Osteocyte (in vitro differentiated cells): ENCODE measurements around the gene RIBC1. TPM values are rescaled to one million over a fixed set of nuclear protein-coding genes. Genes with fewer than 3 reads are reported as not detected.

ENCODE experiments used
- DNase-seq: peaks from one replicate; pipeline ENCODE4 v3.0.0; 2021; ENCODE audit warnings: mixed read lengths; ENCODE audit not compliant: unreplicated experiment; ENCODE audit errors: extremely low spot score
- H3K27ac Mint-ChIP-seq: one replicate; pipeline ENCODE4 v1.8.0; 2021; ENCODE audit warnings: mild to moderate bottlenecking, mixed read lengths; ENCODE audit not compliant: unreplicated experiment
- H3K27me3 Mint-ChIP-seq: one replicate; pipeline ENCODE4 v1.8.0; 2021; ENCODE audit warnings: mixed read lengths; ENCODE audit not compliant: unreplicated experiment
- H3K36me3 Mint-ChIP-seq: one replicate; pipeline ENCODE4 v1.8.0; 2021; ENCODE audit warnings: mixed read lengths; ENCODE audit not compliant: unreplicated experiment
- H3K4me1 Mint-ChIP-seq: one replicate; pipeline ENCODE4 v1.8.0; 2021; ENCODE audit warnings: mixed read lengths; ENCODE audit not compliant: unreplicated experiment
- H3K4me3 Mint-ChIP-seq: one replicate; pipeline ENCODE4 v1.8.0; 2021; ENCODE audit warnings: mild to moderate bottlenecking, moderate library complexity, mixed read lengths; ENCODE audit not compliant: unreplicated experiment
- H3K9me3 Mint-ChIP-seq: one replicate; pipeline ENCODE4 v1.8.0; 2021; ENCODE audit warnings: mixed read lengths; ENCODE audit not compliant: unreplicated experiment
- CTCF ChIP-seq: fragments of 200-600 bp; sonication (generic); IDR thresholded peaks from 2 replicates; pipeline ENCODE4 v1.5.0; 2021; ENCODE audit warnings: antibody characterized with exemption, mild to moderate bottlenecking, moderate library complexity
- total RNA-seq: library from RNA; stranded (reverse); gene quantifications from 2 replicates; pipeline ENCODE4 v1.2.1, GENCODE V29; 2021

The RIBC1 gene
- total RNA-seq, 1 donor from 2014 or later: 0.59 TPM

GRCh38 chrX:53440621-53441517, 18.2 kb downstream of the RIBC1 start:
- no peak for TF ChIP-seq CTCF
- Mint-ChIP-seq H3K9me3 (peaks cover 11% of the 10 kb centered on the region), H3K27ac (peak overlapping the region; percentile 84), H3K4me1 (peaks cover 15% of the 10 kb centered on the region), H3K27me3 (peaks cover 4% of the 10 kb centered on the region), H3K4me3 (peak overlapping the region; percentile 70), H3K36me3 (no peaks in the 10 kb centered on the region)
- no peak for DNase-seq

GRCh38 chrX:53441531-53442321, 19.1 kb downstream of the RIBC1 start:
- peak; percentile 92 for DNase-seq
- peaks cover 15% of the 10 kb centered on the region for H3K4me1 Mint-ChIP-seq
- peak overlapping the region; percentile 70 for H3K4me3 Mint-ChIP-seq
- peak overlapping the region; percentile 52 for H3K27ac Mint-ChIP-seq
- peaks cover 4% of the 10 kb centered on the region for H3K27me3 Mint-ChIP-seq
- peaks cover 11% of the 10 kb centered on the region for H3K9me3 Mint-ChIP-seq
- no peaks in the 10 kb centered on the region for H3K36me3 Mint-ChIP-seq
- TF ChIP-seq CTCF: no peak

DNA sequence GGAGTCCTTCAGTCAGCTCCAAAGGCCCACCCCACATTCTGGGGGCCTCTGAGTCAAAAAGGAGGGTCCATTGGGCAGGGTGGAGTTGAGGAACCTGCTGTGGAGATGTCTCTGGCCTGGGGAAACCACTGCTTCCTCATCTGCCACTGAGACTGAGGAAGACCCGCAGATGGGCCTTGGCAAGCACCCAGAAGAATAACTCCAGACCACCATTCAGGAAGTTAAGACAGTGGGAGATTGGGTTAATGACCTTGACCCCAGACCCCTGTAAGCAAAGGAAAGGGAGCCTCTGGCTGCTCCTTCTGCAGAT, 19.6 kb downstream of the RIBC1 start:
- TF ChIP-seq CTCF: no peak
- H3K4me1 Mint-ChIP-seq: peaks cover 15% of the 10 kb centered on the region
- H3K4me3 Mint-ChIP-seq: peak overlapping the region; percentile 70
- H3K9me3 Mint-ChIP-seq: peaks cover 11% of the 10 kb centered on the region
- DNase-seq: no peak
- H3K27ac Mint-ChIP-seq: no peak overlapping the region
- peaks cover 4% of the 10 kb centered on the region for H3K27me3 Mint-ChIP-seq
- H3K36me3 Mint-ChIP-seq: no peaks in the 10 kb centered on the region

DNA sequence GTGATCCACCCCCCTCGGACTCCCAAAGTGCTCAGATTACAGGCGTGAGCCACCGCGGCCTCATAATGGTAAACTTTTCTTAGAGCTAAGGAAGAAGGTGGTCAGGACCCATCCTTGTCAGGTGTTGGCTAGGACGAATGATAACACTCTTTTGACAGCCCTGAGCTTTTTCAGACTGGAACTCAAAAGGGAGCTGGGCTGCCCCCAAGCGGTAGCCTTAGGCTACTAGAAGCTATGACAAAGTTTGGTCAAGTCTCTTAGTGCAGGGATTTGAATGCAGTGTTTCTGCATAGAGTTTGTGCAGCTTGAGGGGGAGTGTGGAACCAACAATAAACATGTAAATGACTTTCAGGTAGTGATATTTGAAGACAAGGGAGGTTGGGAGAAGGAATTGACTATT, 23.3 kb downstream of the RIBC1 start:
- H3K36me3 Mint-ChIP-seq: no peaks in the 10 kb centered on the region
- no peak overlapping the region for H3K4me3 Mint-ChIP-seq
- H3K27me3 Mint-ChIP-seq: no peaks in the 10 kb centered on the region
- TF ChIP-seq CTCF: peak; percentile 42
- H3K27ac Mint-ChIP-seq: no peak overlapping the region
- H3K4me1 Mint-ChIP-seq: peaks cover 10% of the 10 kb centered on the region
- H3K9me3 Mint-ChIP-seq: peaks cover 11% of the 10 kb centered on the region
- no peak for DNase-seq

DNA sequence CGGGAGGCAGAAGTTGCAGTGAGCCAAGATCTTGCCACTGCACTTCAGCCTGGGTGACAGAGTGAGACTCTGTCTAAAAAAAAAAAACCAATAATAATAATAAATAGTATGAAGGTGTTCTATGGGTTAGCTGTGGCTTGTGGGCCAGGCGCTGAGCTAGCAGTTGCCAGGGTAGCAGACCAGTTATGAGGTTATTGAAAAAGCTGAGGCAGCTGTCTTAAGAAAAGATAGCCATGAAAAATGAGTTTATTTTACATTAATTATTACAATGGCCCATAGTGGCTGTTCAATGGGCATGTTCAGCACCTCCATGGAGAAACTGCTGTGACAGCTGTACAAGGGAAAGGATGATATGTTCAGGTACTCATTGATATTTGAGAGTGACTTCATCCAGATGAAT, 24.8 kb downstream of the RIBC1 start:
- Mint-ChIP-seq H3K36me3 (no peaks in the 10 kb centered on the region), H3K4me3 (no peak overlapping the region), H3K27me3 (no peaks in the 10 kb centered on the region), H3K9me3 (peaks cover 11% of the 10 kb centered on the region), H3K4me1 (no peaks in the 10 kb centered on the region), H3K27ac (no peak overlapping the region)
- TF ChIP-seq CTCF: no peak
- no peak for DNase-seq
